ENCODE results near the gene C4orf50. TPM values are rescaled to one million over a fixed set of nuclear protein-coding genes. Genes with fewer than 3 reads are reported as not detected.

C4orf50 gene
- total RNA-seq, 1 experiment from 2014 or later = not detected

GRCh38 chr4:6027392-6027791, 9.2 kb upstream of the C4orf50 start:
- ChIA-PET CTCF (interaction anchor here (0.7 kb wide), 1 partner anchor 34 kb away, joined by 4 read pairs; no protein-coding TSS in a partner anchor), POLR2A (ENCODE audit: unreplicated experiment) (no interaction called here)
- no peaks in the 10 kb centered on the region for H3K9me2 ChIP-seq (ENCODE audit: insufficient read depth)
- no peaks in the 10 kb centered on the region for H3F3A ChIP-seq (ENCODE audit: insufficient read depth, low read depth)
- TF ChIP-seq EZH2 (IDR thresholded peaks at IDR 0.05; ENCODE audit: low read depth) = no peak
- no peak for TF ChIP-seq CTCF (conservative IDR thresholded peaks at IDR 0.05)
- H3K9me3 ChIP-seq (ENCODE audit: insufficient read depth, low read depth) = no peaks in the 10 kb centered on the region
- H2AFZ ChIP-seq = no peak overlapping the region
- H3K27ac ChIP-seq = no peak overlapping the region
- BruUV-seq (replicated peaks) = no TSS peak
- intact Hi-C loops (cut with micrococcal nuclease; ENCODE audit: unreplicated experiment) = no loop called here
- H3K79me2 ChIP-seq (ENCODE audit: low read depth) = no peaks in the 10 kb centered on the region
- no peaks in the 10 kb centered on the region for H3K36me3 ChIP-seq (ENCODE audit: low read depth)
- no peaks in the 10 kb centered on the region for H3K4me1 ChIP-seq (replicated peaks; ENCODE audit: insufficient read depth)
- H4K20me1 ChIP-seq (ENCODE audit: insufficient read depth) = no peaks in the 10 kb centered on the region
- H3K4me3 ChIP-seq = no peak overlapping the region
- peaks cover 93% of the 10 kb centered on the region for H3K27me3 ChIP-seq (ENCODE audit: insufficient read depth, low read depth)
- H3K4me2 ChIP-seq = no peak overlapping the region
- peak in 1 of 2 experiments; percentile 52 for DNase-seq

- BruUV-seq (replicated peaks) = no TSS peak
- no peak overlapping the region for H3K4me3 ChIP-seq
- peaks cover 91% of the 10 kb centered on the region for H3K27me3 ChIP-seq (ENCODE audit: insufficient read depth, low read depth)
- H3K79me2 ChIP-seq (ENCODE audit: low read depth) = no peaks in the 10 kb centered on the region
- H3F3A ChIP-seq (ENCODE audit: insufficient read depth, low read depth) = no peaks in the 10 kb centered on the region
- ChIA-PET CTCF (no interaction called here), POLR2A (ENCODE audit: unreplicated experiment) (no interaction called here)
- no peak for DNase-seq
- no peak overlapping the region for H3K4me2 ChIP-seq
- no peaks in the 10 kb centered on the region for H3K9me3 ChIP-seq (ENCODE audit: insufficient read depth, low read depth)
- no peak overlapping the region for H2AFZ ChIP-seq
- no peaks in the 10 kb centered on the region for H3K36me3 ChIP-seq (ENCODE audit: low read depth)
- H3K27ac ChIP-seq = no peak overlapping the region
- H3K4me1 ChIP-seq (replicated peaks; ENCODE audit: insufficient read depth) = no peaks in the 10 kb centered on the region
- no peaks in the 10 kb centered on the region for H4K20me1 ChIP-seq (ENCODE audit: insufficient read depth)
- H3K9me2 ChIP-seq (ENCODE audit: insufficient read depth) = no peaks in the 10 kb centered on the region
- intact Hi-C loops (cut with micrococcal nuclease; ENCODE audit: unreplicated experiment) = no loop called here
- TF ChIP-seq CTCF (conservative IDR thresholded peaks at IDR 0.05) (no peak), EZH2 (IDR thresholded peaks at IDR 0.05; ENCODE audit: low read depth) (no peak)
Observed at GRCh38 chr4:6024313-6024960, 6.2 kb upstream of the C4orf50 start.

- intact Hi-C loops (cut with micrococcal nuclease; ENCODE audit: unreplicated experiment) = no loop called here
- Histone ChIP-seq H3K4me1 (replicated peaks; ENCODE audit: insufficient read depth) (no peaks in the 10 kb centered on the region), H4K20me1 (ENCODE audit: insufficient read depth) (no peaks in the 10 kb centered on the region), H3F3A (ENCODE audit: insufficient read depth, low read depth) (no peaks in the 10 kb centered on the region), H3K79me2 (ENCODE audit: low read depth) (no peaks in the 10 kb centered on the region), H2AFZ (no peak overlapping the region), H3K27ac (no peak overlapping the region), H3K9me3 (ENCODE audit: insufficient read depth, low read depth) (no peaks in the 10 kb centered on the region), H3K27me3 (ENCODE audit: insufficient read depth, low read depth) (peaks cover 86% of the 10 kb centered on the region), H3K4me3 (no peak overlapping the region), H3K9me2 (ENCODE audit: insufficient read depth) (no peaks in the 10 kb centered on the region), H3K4me2 (no peak overlapping the region), H3K36me3 (ENCODE audit: low read depth) (no peaks in the 10 kb centered on the region)
- peak in 1 of 2 experiments; percentile 37 for DNase-seq
- BruUV-seq (replicated peaks) = no TSS peak
- ChIA-PET POLR2A (ENCODE audit: unreplicated experiment) (no interaction called here), CTCF (interaction anchor here (0.6 kb wide), 1 partner anchor 88 kb away, joined by 3 read pairs; no protein-coding TSS in a partner anchor)
- no peak for TF ChIP-seq EZH2 (IDR thresholded peaks at IDR 0.05; ENCODE audit: low read depth)
- no peak for TF ChIP-seq CTCF (conservative IDR thresholded peaks at IDR 0.05)
Observed at GRCh38 chr4:6023731-6024130, 5.5 kb upstream of the C4orf50 start.

Data from PC-9 (cell line).